Mammary epithelial cell (primary cell): ENCODE measurements around the gene ZNF23.

Experiments
- CTCF ChIP-seq, 2 donors: IDR thresholded peaks in 1 of 2; conservative IDR thresholded peaks in 1 of 2; 2 replicates each; pipeline ENCODE4 v1.5.1; 2011 to 2012; ENCODE audit warnings: inconsistent platforms in 2 of 2, low read length in 2 of 2, mild to moderate bottlenecking in 2 of 2, control low read depth in 1 of 2, low read depth in 1 of 2; ENCODE audit not compliant: insufficient read depth in 1 of 2; ENCODE audit errors: extremely low read depth in 1 of 2
- EZH2 ChIP-seq: IDR thresholded peaks from 2 replicates; pipeline ENCODE4 v1.6.1; 2012; ENCODE audit warnings: low read length, inconsistent platforms, borderline replicate concordance

DNA sequence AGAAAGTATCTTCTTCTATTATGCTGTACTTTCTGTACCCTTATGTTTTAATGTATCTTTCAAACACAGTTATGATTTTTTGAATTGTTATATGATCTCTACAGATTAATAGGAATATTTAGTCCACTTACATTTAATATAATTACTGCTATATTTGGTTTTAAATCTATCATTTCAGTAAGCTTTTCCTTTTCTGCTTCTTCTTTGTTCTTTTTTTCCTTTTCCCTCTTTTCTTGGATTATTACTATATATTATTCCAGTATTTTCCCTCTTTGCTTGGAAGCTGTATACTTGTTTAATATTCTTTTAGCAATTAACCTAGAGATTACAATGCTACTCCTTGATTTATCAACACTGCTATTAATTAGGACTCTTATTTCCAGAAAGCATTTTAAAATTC, 33.7 kb downstream of the ZNF23 start:
- TF ChIP-seq CTCF (conservative IDR thresholded peaks at IDR 0.05 in 1 of 2, IDR thresholded peaks at IDR 0.05 in 1 of 2; ENCODE audit: extremely low read depth in 1 of 2, insufficient read depth in 1 of 2, low read depth in 1 of 2, low read length in 2 of 2) (no peak), EZH2 (no peak)
